Measurements from ENCODE around the gene LIPJ. TPM values are rescaled to one million over a fixed set of nuclear protein-coding genes. Genes with fewer than 3 reads are reported as not detected.

The LIPJ gene
- total RNA-seq, 1 experiment from 2014 or later = 0.09 TPM

DNA sequence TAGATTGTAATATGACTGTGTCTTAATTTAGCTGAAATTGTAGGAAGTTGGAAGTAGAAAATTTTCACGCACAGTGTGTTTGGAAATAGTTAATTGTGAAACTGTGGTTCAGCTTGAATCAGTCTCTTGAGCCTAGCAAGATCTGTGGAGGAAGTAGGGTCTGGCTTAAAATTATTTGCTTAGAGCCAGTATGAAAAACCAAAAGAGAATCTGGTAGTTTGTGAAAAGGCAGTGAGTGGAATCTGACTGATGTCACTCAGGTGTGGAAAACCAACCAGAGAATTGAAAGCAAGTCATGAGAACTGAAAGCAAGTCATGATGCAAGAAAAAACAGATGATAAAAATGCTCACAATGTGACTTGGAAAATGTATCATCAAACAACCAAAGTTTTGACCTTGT, 11.5 kb downstream of the LIPJ start:
- Mint-ChIP-seq H3K36me3 (no peaks in the 10 kb centered on the region), H3K4me1 (no peaks in the 10 kb centered on the region), H3K9me3 (peaks cover 8% of the 10 kb centered on the region), H3K27ac (no peak overlapping the region), H3K27me3 (ENCODE audit: low read depth) (peaks cover 14% of the 10 kb centered on the region), H3K4me3 (no peak overlapping the region)
- TF ChIP-seq ZNF138 (CRISPR knock-in tag; conservative IDR thresholded peaks at IDR 0.05) (no peak), PRRX2 (CRISPR knock-in tag; IDR thresholded peaks at IDR 0.05) (no peak), E2F4 (CRISPR knock-in tag; IDR thresholded peaks at IDR 0.05; ENCODE audit: borderline replicate concordance, low read depth) (no peak), ZNF425 (CRISPR knock-in tag; conservative IDR thresholded peaks at IDR 0.05) (no peak)
- DNase-seq (ENCODE audit: low spot score) = no peak
- ChIA-PET CTCF (interaction anchor here (1.6 kb wide), 1 partner anchor 15 kb away, joined by 5 read pairs; the partner anchor contains the start of gene RNLS), POLR2A (no interaction called here)
- no peak for ATAC-seq

- ChIA-PET POLR2A (no interaction called here), CTCF (interaction anchor here (1.7 kb wide), 1 partner anchor 120 kb away, joined by 4 read pairs; no protein-coding TSS in a partner anchor)
- no peaks in the 10 kb centered on the region for H3K9me3 Mint-ChIP-seq
- no peaks in the 10 kb centered on the region for H3K36me3 Mint-ChIP-seq
- no peak overlapping the region for H3K27ac Mint-ChIP-seq
- no peak overlapping the region for H3K4me3 Mint-ChIP-seq
- H3K27me3 Mint-ChIP-seq (ENCODE audit: low read depth) = no peaks in the 10 kb centered on the region; the same call in 1 of the 2 replicates
- ATAC-seq (no peak), DNase-seq (ENCODE audit: low spot score) (no peak)
- H3K4me1 Mint-ChIP-seq = 0 out of 2 replicates have a peak, but pooled peaks cover 3% of the 10 kb centered on the region
- TF ChIP-seq, protein P1, sequence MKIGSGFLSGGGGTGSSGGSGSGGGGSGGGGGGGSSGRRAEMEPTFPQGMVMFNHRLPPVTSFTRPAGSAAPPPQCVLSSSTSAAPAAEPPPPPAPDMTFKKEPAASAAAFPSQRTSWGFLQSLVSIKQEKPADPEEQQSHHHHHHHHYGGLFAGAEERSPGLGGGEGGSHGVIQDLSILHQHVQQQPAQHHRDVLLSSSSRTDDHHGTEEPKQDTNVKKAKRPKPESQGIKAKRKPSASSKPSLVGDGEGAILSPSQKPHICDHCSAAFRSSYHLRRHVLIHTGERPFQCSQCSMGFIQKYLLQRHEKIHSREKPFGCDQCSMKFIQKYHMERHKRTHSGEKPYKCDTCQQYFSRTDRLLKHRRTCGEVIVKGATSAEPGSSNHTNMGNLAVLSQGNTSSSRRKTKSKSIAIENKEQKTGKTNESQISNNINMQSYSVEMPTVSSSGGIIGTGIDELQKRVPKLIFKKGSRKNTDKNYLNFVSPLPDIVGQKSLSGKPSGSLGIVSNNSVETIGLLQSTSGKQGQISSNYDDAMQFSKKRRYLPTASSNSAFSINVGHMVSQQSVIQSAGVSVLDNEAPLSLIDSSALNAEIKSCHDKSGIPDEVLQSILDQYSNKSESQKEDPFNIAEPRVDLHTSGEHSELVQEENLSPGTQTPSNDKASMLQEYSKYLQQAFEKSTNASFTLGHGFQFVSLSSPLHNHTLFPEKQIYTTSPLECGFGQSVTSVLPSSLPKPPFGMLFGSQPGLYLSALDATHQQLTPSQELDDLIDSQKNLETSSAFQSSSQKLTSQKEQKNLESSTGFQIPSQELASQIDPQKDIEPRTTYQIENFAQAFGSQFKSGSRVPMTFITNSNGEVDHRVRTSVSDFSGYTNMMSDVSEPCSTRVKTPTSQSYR (CRISPR knock-in tag; IDR thresholded peaks at IDR 0.05) = no peak
- TF ChIP-seq, protein P2, sequence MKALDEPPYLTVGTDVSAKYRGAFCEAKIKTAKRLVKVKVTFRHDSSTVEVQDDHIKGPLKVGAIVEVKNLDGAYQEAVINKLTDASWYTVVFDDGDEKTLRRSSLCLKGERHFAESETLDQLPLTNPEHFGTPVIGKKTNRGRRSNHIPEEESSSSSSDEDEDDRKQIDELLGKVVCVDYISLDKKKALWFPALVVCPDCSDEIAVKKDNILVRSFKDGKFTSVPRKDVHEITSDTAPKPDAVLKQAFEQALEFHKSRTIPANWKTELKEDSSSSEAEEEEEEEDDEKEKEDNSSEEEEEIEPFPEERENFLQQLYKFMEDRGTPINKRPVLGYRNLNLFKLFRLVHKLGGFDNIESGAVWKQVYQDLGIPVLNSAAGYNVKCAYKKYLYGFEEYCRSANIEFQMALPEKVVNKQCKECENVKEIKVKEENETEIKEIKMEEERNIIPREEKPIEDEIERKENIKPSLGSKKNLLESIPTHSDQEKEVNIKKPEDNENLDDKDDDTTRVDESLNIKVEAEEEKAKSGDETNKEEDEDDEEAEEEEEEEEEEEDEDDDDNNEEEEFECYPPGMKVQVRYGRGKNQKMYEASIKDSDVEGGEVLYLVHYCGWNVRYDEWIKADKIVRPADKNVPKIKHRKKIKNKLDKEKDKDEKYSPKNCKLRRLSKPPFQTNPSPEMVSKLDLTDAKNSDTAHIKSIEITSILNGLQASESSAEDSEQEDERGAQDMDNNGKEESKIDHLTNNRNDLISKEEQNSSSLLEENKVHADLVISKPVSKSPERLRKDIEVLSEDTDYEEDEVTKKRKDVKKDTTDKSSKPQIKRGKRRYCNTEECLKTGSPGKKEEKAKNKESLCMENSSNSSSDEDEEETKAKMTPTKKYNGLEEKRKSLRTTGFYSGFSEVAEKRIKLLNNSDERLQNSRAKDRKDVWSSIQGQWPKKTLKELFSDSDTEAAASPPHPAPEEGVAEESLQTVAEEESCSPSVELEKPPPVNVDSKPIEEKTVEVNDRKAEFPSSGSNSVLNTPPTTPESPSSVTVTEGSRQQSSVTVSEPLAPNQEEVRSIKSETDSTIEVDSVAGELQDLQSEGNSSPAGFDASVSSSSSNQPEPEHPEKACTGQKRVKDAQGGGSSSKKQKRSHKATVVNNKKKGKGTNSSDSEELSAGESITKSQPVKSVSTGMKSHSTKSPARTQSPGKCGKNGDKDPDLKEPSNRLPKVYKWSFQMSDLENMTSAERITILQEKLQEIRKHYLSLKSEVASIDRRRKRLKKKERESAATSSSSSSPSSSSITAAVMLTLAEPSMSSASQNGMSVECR (CRISPR knock-in tag; IDR thresholded peaks at IDR 0.05; ENCODE audit: borderline replicate concordance) = no peak
- TF ChIP-seq ZNF512 (CRISPR knock-in tag; IDR thresholded peaks at IDR 0.05; ENCODE audit: borderline replicate concordance) (no peak), FOXJ3 (CRISPR knock-in tag; IDR thresholded peaks at IDR 0.05; ENCODE audit: borderline replicate concordance) (no peak), TEAD1 (CRISPR knock-in tag; IDR thresholded peaks at IDR 0.05) (no peak), ATF2 (CRISPR knock-in tag; IDR thresholded peaks at IDR 0.05; ENCODE audit: borderline replicate concordance, low read depth) (no peak), JAZF1 (CRISPR knock-in tag; IDR thresholded peaks at IDR 0.05) (no peak), TCF7 (CRISPR knock-in tag; IDR thresholded peaks at IDR 0.05; ENCODE audit: low read depth) (no peak), ZNF219 (CRISPR knock-in tag; IDR thresholded peaks at IDR 0.05; ENCODE audit: borderline replicate concordance) (no peak), RELA (CRISPR knock-in tag; IDR thresholded peaks at IDR 0.05; ENCODE audit: borderline replicate concordance) (no peak), ZBTB43 (CRISPR knock-in tag; IDR thresholded peaks at IDR 0.05) (no peak)
- TF ChIP-seq, protein P3, sequence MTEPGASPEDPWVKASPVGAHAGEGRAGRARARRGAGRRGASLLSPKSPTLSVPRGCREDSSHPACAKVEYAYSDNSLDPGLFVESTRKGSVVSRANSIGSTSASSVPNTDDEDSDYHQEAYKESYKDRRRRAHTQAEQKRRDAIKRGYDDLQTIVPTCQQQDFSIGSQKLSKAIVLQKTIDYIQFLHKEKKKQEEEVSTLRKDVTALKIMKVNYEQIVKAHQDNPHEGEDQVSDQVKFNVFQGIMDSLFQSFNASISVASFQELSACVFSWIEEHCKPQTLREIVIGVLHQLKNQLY (CRISPR knock-in tag; IDR thresholded peaks at IDR 0.05) = no peak
Measured at GRCh38 chr10:88608052-88608732, 21.6 kb downstream of the LIPJ start.
